Measurements from ENCODE around the gene PTCD1.

DNA sequence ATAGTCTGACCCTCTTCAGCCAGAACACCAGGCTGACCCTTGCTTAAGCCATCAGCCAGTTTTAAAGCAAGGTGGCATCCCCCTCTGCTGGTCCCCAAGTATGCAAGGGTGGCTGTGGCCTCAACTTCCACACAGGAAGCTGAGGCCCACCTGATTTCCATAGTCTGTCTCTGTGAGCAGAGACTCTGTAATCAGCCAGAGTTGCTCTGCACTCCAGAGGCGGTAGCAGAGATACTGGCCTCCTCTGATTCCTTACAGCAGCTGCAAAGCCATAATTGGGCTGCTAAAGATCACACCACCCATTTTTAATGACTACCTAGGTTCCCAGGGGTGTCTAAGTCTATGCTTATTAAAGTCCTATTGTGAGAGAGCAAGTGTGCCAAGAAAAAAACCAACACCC lies 32.0 kb downstream of the PTCD1 start:
- TF ChIP-seq, protein P1, sequence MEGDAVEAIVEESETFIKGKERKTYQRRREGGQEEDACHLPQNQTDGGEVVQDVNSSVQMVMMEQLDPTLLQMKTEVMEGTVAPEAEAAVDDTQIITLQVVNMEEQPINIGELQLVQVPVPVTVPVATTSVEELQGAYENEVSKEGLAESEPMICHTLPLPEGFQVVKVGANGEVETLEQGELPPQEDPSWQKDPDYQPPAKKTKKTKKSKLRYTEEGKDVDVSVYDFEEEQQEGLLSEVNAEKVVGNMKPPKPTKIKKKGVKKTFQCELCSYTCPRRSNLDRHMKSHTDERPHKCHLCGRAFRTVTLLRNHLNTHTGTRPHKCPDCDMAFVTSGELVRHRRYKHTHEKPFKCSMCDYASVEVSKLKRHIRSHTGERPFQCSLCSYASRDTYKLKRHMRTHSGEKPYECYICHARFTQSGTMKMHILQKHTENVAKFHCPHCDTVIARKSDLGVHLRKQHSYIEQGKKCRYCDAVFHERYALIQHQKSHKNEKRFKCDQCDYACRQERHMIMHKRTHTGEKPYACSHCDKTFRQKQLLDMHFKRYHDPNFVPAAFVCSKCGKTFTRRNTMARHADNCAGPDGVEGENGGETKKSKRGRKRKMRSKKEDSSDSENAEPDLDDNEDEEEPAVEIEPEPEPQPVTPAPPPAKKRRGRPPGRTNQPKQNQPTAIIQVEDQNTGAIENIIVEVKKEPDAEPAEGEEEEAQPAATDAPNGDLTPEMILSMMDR (IDR thresholded peaks at IDR 0.05), result no peak
- no peak for TF ChIP-seq POLR2A (IDR thresholded peaks at IDR 0.05)
- TF ChIP-seq EP300 (IDR thresholded peaks at IDR 0.05), result no peak

All from ovary (tissue), 3 donors.